PC-9 (cell line): ENCODE data around the gene ZSCAN12. TPM values are rescaled to one million over a fixed set of nuclear protein-coding genes. Genes with fewer than 3 reads are reported as not detected.

Experiments used
- BruUV-seq: library from RNA; stranded (reverse); fragments of 400-500 nt; replicated peaks from 2 replicates; lab custom pipeline; 2021; lab: Mats Ljungman, UMichigan
- CTCF ChIA-PET: fragments of 300-600 bp; sonication (Branson Sonifier 250); formaldehyde crosslinking; loops from one replicate; lab custom pipeline; 2022; ENCODE audit warnings: antibody characterized with exemption; lab: Charles Lee
- POLR2A ChIA-PET: fragments of 300-600 bp; sonication (Branson Sonifier 250); formaldehyde crosslinking; loops from one replicate; lab custom pipeline; 2022; ENCODE audit warnings: antibody characterized with exemption; ENCODE audit not compliant: unreplicated experiment; lab: Charles Lee
- DNase-seq, 2 experiments: peaks; one replicate each; pipeline versions ENCODE4 v3.0.0 to v3.0.0-alpha.2; 2015 to 2022; ENCODE audit warnings: mixed read lengths in 1 of 2
- H2AFZ ChIP-seq: fragments of 200-600 bp; sonication (generic); 2 replicates; pipeline ENCODE4 v1.8.1; 2017; ENCODE audit warnings: antibody characterized with exemption
- H3F3A ChIP-seq: fragments of 200-600 bp; sonication (generic); 2 replicates; pipeline ENCODE4 v1.8.1; 2017; ENCODE audit warnings: antibody characterized with exemption, mild to moderate bottlenecking, low read depth; ENCODE audit not compliant: insufficient read depth
- H3K27ac ChIP-seq: fragments of 200-600 bp; sonication (generic); 2 replicates; pipeline ENCODE4 v1.6.1; 2016; ENCODE audit warnings: mixed run types
- H3K27me3 ChIP-seq: fragments of 200-600 bp; sonication (generic); 2 replicates; pipeline ENCODE4 v1.6.1; 2016; ENCODE audit warnings: low read depth, mixed run types; ENCODE audit not compliant: insufficient read depth
- H3K36me3 ChIP-seq: fragments of 200-600 bp; sonication (generic); 2 replicates; pipeline ENCODE4 v1.6.1; 2016; ENCODE audit warnings: low read depth, mixed run types
- H3K4me1 ChIP-seq: fragments of 200-600 bp; sonication (generic); replicated peaks from 2 replicates; pipeline ENCODE4 v1.6.1; 2016; ENCODE audit warnings: mixed run types; ENCODE audit not compliant: insufficient read depth
- H3K4me2 ChIP-seq: fragments of 200-600 bp; sonication (generic); 2 replicates; pipeline ENCODE4 v1.6.1; 2017; ENCODE audit warnings: mixed run types
- H3K4me3 ChIP-seq: fragments of 200-600 bp; sonication (generic); 2 replicates; pipeline ENCODE4 v1.6.1; 2016; ENCODE audit warnings: mixed run types
- H3K79me2 ChIP-seq: fragments of 200-600 bp; sonication (generic); 2 replicates; pipeline ENCODE4 v1.6.1; 2017; ENCODE audit warnings: low read depth, mixed run types
- H3K9me2 ChIP-seq: fragments of 200-600 bp; sonication (generic); 2 replicates; pipeline ENCODE4 v1.8.1; 2017; ENCODE audit warnings: mild to moderate bottlenecking; ENCODE audit not compliant: insufficient read depth
- H3K9me3 ChIP-seq: fragments of 200-600 bp; sonication (generic); 2 replicates; pipeline ENCODE4 v1.8.1; 2016; ENCODE audit warnings: low read depth; ENCODE audit not compliant: insufficient read depth
- H4K20me1 ChIP-seq: fragments of 200-600 bp; sonication (generic); 2 replicates; pipeline ENCODE4 v1.8.1; 2017; ENCODE audit not compliant: insufficient read depth
- CTCF ChIP-seq: fragments of 200-600 bp; sonication (generic); conservative IDR thresholded peaks from 2 replicates; pipeline ENCODE4 v1.6.1; 2017; ENCODE audit warnings: mixed run types, antibody characterized with exemption, mild to moderate bottlenecking, moderate library complexity
- EZH2 ChIP-seq: fragments of 200-600 bp; sonication (generic); IDR thresholded peaks from 2 replicates; pipeline ENCODE4 v1.8.0; 2017; ENCODE audit warnings: antibody characterized with exemption, low read depth
- intact Hi-C: fragments of 100-400 bp; cut with micrococcal nuclease; formaldehyde crosslinking; loops from one replicate; pipeline ENCODE4 v1.10.0; 2022; ENCODE audit not compliant: unreplicated experiment
- total RNA-seq: library from RNA; stranded (reverse); gene quantifications from 2 replicates; pipeline ENCODE4 v1.2.3, GENCODE V29; 2021

Gene ZSCAN12
- total RNA-seq, 1 experiment from 2014 or later, result 11.2 TPM

GRCh38 chr6:28402197-28402596 is 2.6 kb upstream of the ZSCAN12 start:
- Histone ChIP-seq H2AFZ (no peak overlapping the region), H3K27ac (no peak overlapping the region), H3F3A (peaks cover 9% of the 10 kb centered on the region; the same call in 1 of the 2 replicates), H3K9me2 (no peaks in the 10 kb centered on the region), H3K9me3 (no peaks in the 10 kb centered on the region), H3K4me3 (no peak overlapping the region), H3K79me2 (peaks cover 19% of the 10 kb centered on the region), H3K4me2 (no peak overlapping the region), H3K4me1 (peaks cover 19% of the 10 kb centered on the region), H3K36me3 (no peaks in the 10 kb centered on the region), H4K20me1 (no peaks in the 10 kb centered on the region), H3K27me3 (no peaks in the 10 kb centered on the region)
- CTCF ChIA-PET, result no interaction called here
- no TSS peak for BruUV-seq
- POLR2A ChIA-PET, result no interaction called here
- TF ChIP-seq EZH2, result no peak
- TF ChIP-seq CTCF, result no peak
- intact Hi-C loops, result no loop called here
- DNase-seq, result no peak

GRCh38 chr6:28401172-28401571 is 1.6 kb upstream of the ZSCAN12 start:
- H3K4me2 ChIP-seq, result no peak overlapping the region; the same call in 1 of the 2 replicates
- H3K9me3 ChIP-seq, result no peaks in the 10 kb centered on the region
- H3K79me2 ChIP-seq, result peaks cover 30% of the 10 kb centered on the region
- ChIA-PET POLR2A (no interaction called here), CTCF (no interaction called here)
- no TSS peak for BruUV-seq
- no peaks in the 10 kb centered on the region for H4K20me1 ChIP-seq
- intact Hi-C loops, result no loop called here
- TF ChIP-seq EZH2 (no peak), CTCF (no peak)
- no peaks in the 10 kb centered on the region for H3K9me2 ChIP-seq
- H3K27me3 ChIP-seq, result no peaks in the 10 kb centered on the region
- no peak overlapping the region for H2AFZ ChIP-seq
- H3K4me1 ChIP-seq, result peaks cover 29% of the 10 kb centered on the region
- DNase-seq, result no peak
- peaks cover 9% of the 10 kb centered on the region; the same call in 1 of the 2 replicates for H3F3A ChIP-seq
- no peak overlapping the region for H3K4me3 ChIP-seq
- no peaks in the 10 kb centered on the region for H3K36me3 ChIP-seq
- no peak overlapping the region for H3K27ac ChIP-seq

GRCh38 chr6:28400122-28400451 is 540 bp upstream of the ZSCAN12 start:
- peaks cover 9% of the 10 kb centered on the region; the same call in 1 of the 2 replicates for H3F3A ChIP-seq
- no peak; the same call in 1 of the 2 replicates for TF ChIP-seq CTCF
- TF ChIP-seq EZH2, result no peak
- H3K4me1 ChIP-seq, result peaks cover 30% of the 10 kb centered on the region
- CTCF ChIA-PET, result no interaction called here
- H3K27me3 ChIP-seq, result no peaks in the 10 kb centered on the region
- BruUV-seq, result TSS peak; percentile 89
- H3K36me3 ChIP-seq, result 0 out of 2 replicates have a peak, but pooled peaks cover 6% of the 10 kb centered on the region
- peak overlapping the region; percentile 81 for H3K4me2 ChIP-seq
- H3K9me2 ChIP-seq, result no peaks in the 10 kb centered on the region
- no peak for DNase-seq
- peak overlapping the region; percentile 33 for H3K27ac ChIP-seq
- H4K20me1 ChIP-seq, result no peaks in the 10 kb centered on the region
- H3K79me2 ChIP-seq, result peaks cover 40% of the 10 kb centered on the region
- POLR2A ChIA-PET, result no interaction called here
- intact Hi-C loops, result no loop called here
- peak overlapping the region; percentile 74 for H3K4me3 ChIP-seq
- peak overlapping the region; percentile 97 for H2AFZ ChIP-seq
- no peaks in the 10 kb centered on the region for H3K9me3 ChIP-seq
